Renal cortex interstitium (tissue), 11 donors: ENCODE data around the gene FTO. TPM values are rescaled to one million over a fixed set of nuclear protein-coding genes. Genes with fewer than 3 reads are reported as not detected.
"Not testable (repeated sequence)": the region's sequence is repeated elsewhere in the genome, so short reads cannot be mapped to it uniquely, and the experiment has no call there.

Source experiments
- DNase-seq, 11 donors: peaks; one replicate each; pipeline ENCODE4 v3.0.0-alpha.2; 2013; ENCODE audit warnings: low read depth in 9 of 11, low spot score in 4 of 11; ENCODE audit errors: extremely low read depth in 1 of 11
- polyA plus RNA-seq, 3 donors: library from polyadenylated mRNA; unstranded; fragments of 120-200 nt; gene quantifications; one replicate each; pipeline ENCODE4 v1.2.1, GENCODE V29; 2013; ENCODE audit not compliant: insufficient read length in 3 of 3

Gene FTO
- polyA plus RNA-seq, 3 donors, result 87.9 to 96.7 (median 90.8) TPM

- no peak for DNase-seq
Measured at GRCh38 chr16:53839150-53839549, 135.2 kb downstream of the FTO start.

GRCh38 chr16:53840456-53840855 is 136.5 kb downstream of the FTO start:
- peak in 1 of 11 donors; percentile 36 for DNase-seq

- no peak for DNase-seq
Measured at GRCh38 chr16:53841884-53842283, 137.9 kb downstream of the FTO start.

DNA sequence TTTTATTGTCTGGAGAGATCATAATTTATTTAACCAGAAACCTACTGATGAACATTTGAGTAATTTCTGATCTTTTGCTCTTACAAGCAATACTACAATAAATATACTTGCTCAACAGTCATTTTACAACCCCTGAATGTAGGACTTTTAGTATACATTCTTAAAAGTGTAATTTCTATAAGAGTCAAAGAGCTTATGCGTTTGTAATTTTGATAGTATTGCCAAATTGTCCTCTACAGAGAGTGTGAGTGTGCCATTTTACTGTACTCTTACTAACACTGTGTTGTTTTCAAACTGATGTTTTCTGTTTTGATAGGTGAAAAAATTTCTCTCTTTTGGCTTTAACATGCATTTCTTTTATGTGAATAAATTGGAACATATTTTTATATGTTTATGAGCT is 139.1 kb downstream of the FTO start:
- DNase-seq, result no peak

DNA sequence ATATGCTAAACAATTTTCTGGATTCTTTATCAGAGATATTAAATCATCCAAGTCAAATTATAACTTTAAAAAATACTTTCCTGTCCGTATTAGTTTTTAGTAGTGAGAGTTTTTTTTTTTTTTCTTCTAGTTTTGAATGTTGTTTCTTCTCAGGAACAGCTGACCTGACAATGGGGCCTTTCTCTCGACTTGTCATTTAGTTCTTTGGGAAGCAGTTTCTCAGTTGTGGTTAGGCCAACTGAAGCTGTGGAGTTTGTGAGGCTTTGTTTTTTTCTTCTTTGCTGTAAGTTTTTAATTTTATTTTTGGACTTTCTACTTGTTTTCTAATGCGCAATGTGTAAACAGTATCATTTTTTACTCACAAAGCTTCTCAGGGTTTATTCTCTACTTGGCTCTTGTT is 140.8 kb downstream of the FTO start:
- DNase-seq, result no peak

- not testable (repeated sequence) for DNase-seq
Measured at GRCh38 chr16:53846549-53846948, 142.6 kb downstream of the FTO start.

GRCh38 chr16:53846971-53847370 is 143.0 kb downstream of the FTO start:
- no peak for DNase-seq

GRCh38 chr16:53848277-53848942 is 144.5 kb downstream of the FTO start:
- DNase-seq, result peak in 10 of 11 donors; percentile 19 to 50 (median 39)

DNA sequence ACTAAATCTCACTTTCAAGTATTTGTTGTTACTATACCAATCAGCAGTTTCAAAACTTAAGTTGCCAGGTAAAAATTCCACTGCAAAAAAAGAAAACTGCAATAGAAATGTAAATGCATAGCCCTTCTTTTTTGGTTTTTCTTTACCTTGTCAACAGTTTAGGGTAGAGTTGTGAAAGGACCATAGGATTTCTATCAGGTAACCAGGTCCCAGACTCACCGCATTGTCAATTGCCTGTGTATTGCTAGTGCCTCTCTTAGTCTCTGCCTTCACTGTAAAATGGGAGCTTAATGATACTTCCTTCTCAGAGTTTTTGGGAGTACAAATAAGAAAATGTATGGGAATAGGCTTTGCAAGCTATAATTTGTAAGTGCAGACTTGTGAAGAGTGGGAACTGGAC is 145.0 kb downstream of the FTO start:
- no peak for DNase-seq

GRCh38 chr16:53849585-53849984 is 145.6 kb downstream of the FTO start:
- no peak for DNase-seq

DNA sequence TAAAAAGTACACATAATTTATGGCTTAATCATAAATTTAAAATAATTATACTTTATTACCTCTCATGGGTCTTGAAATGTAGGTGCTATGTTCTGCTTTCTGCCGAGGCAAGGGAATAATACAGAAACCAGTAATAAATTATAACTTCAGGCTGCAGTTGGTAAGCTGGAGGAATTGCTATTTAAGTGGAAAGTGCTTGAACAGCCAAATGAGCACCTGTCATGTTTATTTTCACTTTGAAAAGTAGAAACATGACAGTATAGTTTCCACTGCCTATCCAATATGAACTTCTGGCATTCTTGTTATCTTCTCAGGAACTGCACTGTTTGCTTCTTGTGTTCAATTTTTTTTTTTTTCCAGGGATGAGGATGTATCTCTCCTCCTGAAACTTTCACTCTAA is 146.0 kb downstream of the FTO start:
- no peak for DNase-seq

DNA sequence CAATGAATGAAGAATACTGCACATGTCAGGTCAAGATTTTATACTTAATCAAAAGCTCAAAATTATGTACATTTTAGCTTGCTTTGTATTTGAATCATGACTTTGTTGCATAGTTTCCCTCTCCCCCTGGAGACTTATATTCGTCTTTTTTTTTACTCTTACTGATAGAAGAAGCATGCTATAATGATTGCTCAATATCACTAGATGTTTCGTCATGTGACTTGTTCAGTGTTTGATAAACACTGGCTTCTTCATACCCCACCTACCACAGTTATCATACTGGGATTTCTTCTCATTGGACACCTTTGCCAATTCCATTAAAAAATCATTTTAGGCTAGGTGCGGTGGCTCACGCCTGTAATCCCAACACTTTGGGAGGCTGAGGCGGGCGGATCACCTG is 148.7 kb downstream of the FTO start:
- DNase-seq, result no peak

GRCh38 chr16:53855056-53855455 is 151.1 kb downstream of the FTO start:
- DNase-seq, result no peak

DNA sequence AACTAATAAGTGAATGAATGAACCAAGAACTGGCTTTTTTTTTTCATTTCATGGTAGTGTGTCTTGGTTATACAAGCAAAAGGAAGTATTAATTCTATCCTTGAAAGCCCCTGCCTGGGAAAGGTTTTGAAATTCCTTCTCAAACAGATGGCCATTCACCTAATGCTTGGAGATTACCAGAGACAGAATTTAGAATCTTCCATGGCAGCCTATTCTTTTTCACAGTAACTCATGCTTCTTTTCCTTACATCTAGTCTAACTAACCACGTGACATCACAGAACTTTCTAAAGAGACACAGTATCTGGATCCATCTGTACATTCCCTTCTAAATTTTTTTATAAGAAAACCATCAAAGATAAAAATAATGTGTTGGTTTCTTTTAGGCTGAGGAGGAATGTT is 151.6 kb downstream of the FTO start:
- no peak for DNase-seq

DNA sequence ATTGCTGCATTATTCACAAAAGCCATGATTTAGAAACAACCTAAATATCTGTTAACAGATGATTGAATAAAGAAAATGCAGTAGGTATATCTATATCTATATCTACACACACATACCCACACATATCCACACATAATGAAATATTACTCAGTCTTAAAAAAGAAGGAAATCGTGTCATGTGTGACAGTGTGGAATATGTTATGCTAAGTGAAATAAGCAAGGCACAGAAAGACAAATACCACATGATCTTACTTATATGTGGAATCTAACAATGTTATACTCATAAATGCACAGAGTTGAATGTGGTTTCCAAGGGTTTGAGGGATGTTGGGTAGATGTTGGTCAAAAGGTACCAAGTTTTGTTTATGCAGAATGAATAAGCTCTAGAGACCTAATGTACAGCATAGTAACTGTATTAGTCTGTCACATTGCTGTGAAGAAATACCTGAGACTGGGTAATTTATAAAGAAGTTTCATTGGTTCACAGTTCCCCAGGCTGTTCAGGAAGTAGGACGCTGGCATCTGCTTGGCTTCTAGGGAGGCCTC is 156.1 kb downstream of the FTO start:
- DNase-seq, result no peak

DNA sequence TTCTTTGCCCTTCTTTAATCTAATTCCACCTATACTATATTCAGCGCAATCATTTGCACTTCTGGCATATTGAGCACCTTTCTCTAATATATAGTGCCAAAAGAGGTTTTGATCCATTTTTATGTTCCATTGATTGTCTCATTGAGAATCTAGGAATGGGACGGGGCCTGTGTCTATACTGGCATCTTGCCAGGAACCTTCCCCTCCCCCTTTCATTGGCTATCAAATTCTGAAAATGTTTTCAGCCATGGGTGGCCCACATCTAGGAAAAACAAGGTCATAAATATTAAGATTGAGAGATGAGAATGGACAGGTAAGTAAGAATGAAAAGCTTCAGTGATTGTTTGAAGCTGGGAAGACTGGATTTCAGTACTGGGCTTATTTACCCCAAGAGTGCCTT is 159.9 kb downstream of the FTO start:
- no peak for DNase-seq

- no peak for DNase-seq
Measured at GRCh38 chr16:53864819-53865493, 161.0 kb downstream of the FTO start.

GRCh38 chr16:53865494-53865863 is 161.5 kb downstream of the FTO start:
- no peak for DNase-seq

- DNase-seq, result no peak
Measured at GRCh38 chr16:53866520-53866919, 162.6 kb downstream of the FTO start.

GRCh38 chr16:53870831-53871230 is 166.9 kb downstream of the FTO start:
- DNase-seq, result no peak
